GM23338 (cell line): ENCODE data around the gene MAP2K7. TPM values are rescaled to one million over a fixed set of nuclear protein-coding genes. Genes with fewer than 3 reads are reported as not detected.

Experiments used
- ATAC-seq: fragments of 200-7000 bp; cut with Tn5 transposase; 3 replicates; pipeline ENCODE4 v1.9.1; 2020
- DNase-seq: peaks from one replicate; pipeline ENCODE4 v3.0.0-alpha.2; 2015; ENCODE audit warnings: low spot score
- H2AFZ ChIP-seq: fragments of 200-600 bp; sonication (generic); 2 replicates; pipeline ENCODE4 v1.8.0; 2016; ENCODE audit warnings: antibody characterized with exemption, mild to moderate bottlenecking, moderate library complexity
- H3F3A ChIP-seq: fragments of 200-600 bp; sonication (generic); replicated peaks from 2 replicates; pipeline ENCODE4 v1.8.0; 2017; ENCODE audit warnings: antibody characterized with exemption, mixed run types, low read depth
- H3K27ac ChIP-seq: fragments of 200-600 bp; sonication (generic); 2 replicates; pipeline ENCODE4 v1.6.1; 2016; ENCODE audit warnings: low read depth
- H3K27me3 ChIP-seq: fragments of 200-600 bp; sonication (generic); 2 replicates; pipeline ENCODE4 v1.8.0; 2016; ENCODE audit warnings: mild to moderate bottlenecking, mixed run types, moderate library complexity; ENCODE audit not compliant: insufficient read depth
- H3K36me3 ChIP-seq: fragments of 200-600 bp; sonication (generic); 2 replicates; pipeline ENCODE4 v1.8.0; 2016; ENCODE audit warnings: mild to moderate bottlenecking; ENCODE audit not compliant: insufficient read depth
- H3K4me1 ChIP-seq: fragments of 200-600 bp; sonication (generic); 2 replicates; pipeline ENCODE4 v1.8.0; 2016; ENCODE audit warnings: mild to moderate bottlenecking, moderate library complexity; ENCODE audit not compliant: insufficient read depth
- H3K4me2 ChIP-seq: fragments of 200-600 bp; sonication (generic); 2 replicates; pipeline ENCODE4 v1.7.1; 2017; ENCODE audit warnings: mixed run types
- H3K4me3 ChIP-seq: fragments of 200-600 bp; sonication (generic); 2 replicates; pipeline ENCODE4 v1.6.1; 2016; ENCODE audit warnings: mixed run types
- H3K79me2 ChIP-seq: fragments of 200-600 bp; sonication (generic); replicated peaks from 2 replicates; pipeline ENCODE4 v1.8.0; 2017; ENCODE audit warnings: mild to moderate bottlenecking; ENCODE audit not compliant: insufficient read depth
- H3K9me2 ChIP-seq: fragments of 200-600 bp; sonication (generic); 2 replicates; pipeline ENCODE4 v1.8.0; 2017; ENCODE audit not compliant: insufficient read depth
- H4K20me1 ChIP-seq: fragments of 200-600 bp; sonication (generic); replicated peaks from 2 replicates; pipeline ENCODE4 v1.8.0; 2017; ENCODE audit warnings: mild to moderate bottlenecking; ENCODE audit not compliant: insufficient read depth
- H3K27ac Mint-ChIP-seq: 2 replicates; pipeline ENCODE4 v1.8.0; 2020; ENCODE audit warnings: inconsistent platforms, mild to moderate bottlenecking, moderate library complexity, mixed read lengths
- H3K27me3 Mint-ChIP-seq: 3 replicates; pipeline ENCODE4 v1.8.0; 2022; ENCODE audit warnings: low read depth, mild to moderate bottlenecking, moderate library complexity, mixed read lengths, inconsistent platforms; ENCODE audit not compliant: insufficient read depth, poor library complexity
- H3K36me3 Mint-ChIP-seq: 3 replicates; pipeline ENCODE4 v1.8.0; 2021; ENCODE audit warnings: low read depth, mild to moderate bottlenecking, inconsistent platforms, moderate library complexity, mixed read lengths
- H3K4me1 Mint-ChIP-seq: 3 replicates; pipeline ENCODE4 v1.8.0; 2020; ENCODE audit warnings: mild to moderate bottlenecking, inconsistent platforms, mixed read lengths
- H3K4me3 Mint-ChIP-seq: 3 replicates; pipeline ENCODE4 v1.8.0; 2021; ENCODE audit warnings: moderate library complexity, mild to moderate bottlenecking, inconsistent platforms, mixed read lengths
- H3K9me3 Mint-ChIP-seq: 3 replicates; pipeline ENCODE4 v1.8.0; 2020; ENCODE audit warnings: moderate library complexity, mild to moderate bottlenecking, inconsistent platforms, mixed read lengths
- CREB1 ChIP-seq: fragments of 250-450 bp; sonication (Bioruptor Pico); IDR thresholded peaks from 2 replicates; pipeline ENCODE4 v1.5.0; 2020; ENCODE audit warnings: low read depth, mild to moderate bottlenecking, moderate library complexity
- CTCF ChIP-seq, 2 experiments: fragments of 200-600 bp in 1 of 2; sonication (generic) in 1 of 2; conservative IDR thresholded peaks; 2 replicates each; pipeline versions ENCODE4 v1.5.1 to v1.6.1; 2016 to 2017; ENCODE audit warnings: antibody characterized with exemption in 2 of 2, low read depth in 2 of 2, mild to moderate bottlenecking in 2 of 2, moderate library complexity in 1 of 2
- ETS1 ChIP-seq: IDR thresholded peaks from 2 replicates; pipeline ENCODE4 v1.6.1; 2016; ENCODE audit warnings: antibody characterized with exemption
- EZH2 ChIP-seq: fragments of 200-600 bp; sonication (generic); IDR thresholded peaks from one replicate; pipeline ENCODE4 v1.8.0; 2017; ENCODE audit warnings: antibody characterized with exemption, mild to moderate bottlenecking, low read depth; ENCODE audit not compliant: unreplicated experiment
- EZH2phosphoT487 ChIP-seq: fragments of 200-600 bp; sonication (generic); IDR thresholded peaks from one replicate; pipeline ENCODE4 v1.8.1; 2018; ENCODE audit warnings: antibody characterized with exemption; ENCODE audit not compliant: unreplicated experiment
- JUNB ChIP-seq: IDR thresholded peaks from one replicate; pipeline ENCODE4 v1.6.1; 2016; ENCODE audit warnings: antibody characterized with exemption; ENCODE audit not compliant: unreplicated experiment
- NANOG ChIP-seq: IDR thresholded peaks from 2 replicates; pipeline ENCODE4 v1.6.1; 2016; ENCODE audit warnings: antibody characterized with exemption, borderline replicate concordance
- POLR2AphosphoS5 ChIP-seq: IDR thresholded peaks from 2 replicates; pipeline ENCODE4 v1.6.1; 2016; ENCODE audit warnings: antibody characterized with exemption, low read depth
- REST ChIP-seq: IDR thresholded peaks from one replicate; pipeline ENCODE4 v1.6.1; 2018; ENCODE audit warnings: antibody characterized with exemption; ENCODE audit not compliant: unreplicated experiment
- STAT1 ChIP-seq: IDR thresholded peaks from one replicate; pipeline ENCODE4 v1.6.1; 2016; ENCODE audit warnings: antibody characterized with exemption; ENCODE audit not compliant: unreplicated experiment
- ZNF114 ChIP-seq: fragments of 250-450 bp; sonication (Bioruptor Pico); IDR thresholded peaks from 2 replicates; pipeline ENCODE4 v1.5.0; 2020; ENCODE audit warnings: mild to moderate bottlenecking, moderate library complexity
- ZNF331 ChIP-seq: fragments of 250-450 bp; sonication (Bioruptor Pico); IDR thresholded peaks from 2 replicates; pipeline ENCODE4 v1.5.0; 2020; ENCODE audit warnings: low read depth, mild to moderate bottlenecking, moderate library complexity
- ZNF462 ChIP-seq: fragments of 250-450 bp; sonication (Bioruptor Pico); IDR thresholded peaks from 2 replicates; pipeline ENCODE4 v1.5.0; 2020; ENCODE audit warnings: mild to moderate bottlenecking, moderate library complexity
- polyA plus RNA-seq: library from polyadenylated mRNA; unstranded; fragments of >200 nt; fragmentation: Nextera tagmentation; extraction: Ambion mirVana; gene quantifications from 2 replicates; pipeline ENCODE4 v1.2.1, GENCODE V29; 2016
- total RNA-seq: library from RNA; depleted of rRNA; stranded (reverse); fragments of >200 nt; shearing (Covaris generic); gene quantifications from 2 replicates; pipeline ENCODE4 v1.2.3, GENCODE V29; 2014

MAP2K7 gene
- total and polyA plus RNA-seq, 2 experiments from 2014 or later: 11.3 to 22.6 TPM

GRCh38 chr19:7879111-7879807, 24.4 kb upstream of the MAP2K7 start:
- H3K4me1 Mint-ChIP-seq: no peaks in the 10 kb centered on the region; the same call in 2 of the 3 replicates
- no peak for ATAC-seq
- no peaks in the 10 kb centered on the region for H3K9me3 Mint-ChIP-seq

More at GRCh38 chr19:7879111-7879807, 24.4 kb upstream of the MAP2K7 start:
- Histone ChIP-seq H3K4me1 (peaks cover 3% of the 10 kb centered on the region; the same call in 1 of the 2 replicates), H2AFZ (no peak overlapping the region), H3K36me3 (no peaks in the 10 kb centered on the region), H3K4me3 (no peak overlapping the region), H3K27ac (no peak overlapping the region), H3K4me2 (no peak overlapping the region), H4K20me1 (no peaks in the 10 kb centered on the region; the same call in 1 of the 2 replicates), H3K27me3 (no peaks in the 10 kb centered on the region), H3K79me2 (no peaks in the 10 kb centered on the region), H3F3A (0 out of 2 replicates have a peak, but pooled peaks cover 3% of the 10 kb centered on the region), H3K9me2 (no peaks in the 10 kb centered on the region)
- Mint-ChIP-seq H3K27ac (no peak overlapping the region), H3K36me3 (no peaks in the 10 kb centered on the region), H3K4me3 (no peak overlapping the region), H3K27me3 (peaks cover 6% of the 10 kb centered on the region)
- DNase-seq: no peak
- TF ChIP-seq ZNF331 (CRISPR knock-in tag) (no peak), NANOG (no peak), EZH2phosphoT487 (no peak), CREB1 (CRISPR knock-in tag) (no peak), CTCF (conservative IDR thresholded peaks at IDR 0.05; ENCODE audit: low read depth in 2 of 2) (no peak), JUNB (no peak), REST (no peak), STAT1 (no peak), EZH2 (no peak), ZNF114 (CRISPR knock-in tag) (no peak), POLR2AphosphoS5 (no peak), ZNF462 (CRISPR knock-in tag) (no peak), ETS1 (no peak)
